Neuronal stem cell (in vitro differentiated cells): ENCODE results near the gene SLCO2A1.

Experiments used
- DNase-seq: peaks from one replicate; pipeline ENCODE4 v3.0.0-alpha.2; 2013; ENCODE audit warnings: low spot score
- H2AFZ ChIP-seq: one replicate; pipeline ENCODE4 v1.6.1; 2013; ENCODE audit warnings: mild to moderate bottlenecking, low read length, inconsistent platforms
- H2AK5ac ChIP-seq: 2 replicates; pipeline ENCODE4 v1.6.1; 2013; ENCODE audit warnings: low read depth, mild to moderate bottlenecking, inconsistent platforms, low read length, moderate library complexity, mixed read lengths
- H2BK120ac ChIP-seq: 2 replicates; pipeline ENCODE4 v1.6.1; 2013; ENCODE audit warnings: low read depth, mild to moderate bottlenecking, inconsistent platforms, low read length, moderate library complexity, mixed read lengths
- H2BK12ac ChIP-seq: one replicate; pipeline ENCODE4 v1.6.1; 2013; ENCODE audit warnings: low read length, inconsistent platforms
- H2BK15ac ChIP-seq: 2 replicates; pipeline ENCODE4 v1.6.1; 2013; ENCODE audit warnings: mild to moderate bottlenecking, low read length, inconsistent platforms, mixed read lengths
- H2BK5ac ChIP-seq: one replicate; pipeline ENCODE4 v1.6.1; 2013; ENCODE audit warnings: inconsistent platforms, mild to moderate bottlenecking, low read length, moderate library complexity
- H3K14ac ChIP-seq: one replicate; pipeline ENCODE4 v1.6.1; 2013; ENCODE audit warnings: low read length, inconsistent platforms
- H3K18ac ChIP-seq: 2 replicates; pipeline ENCODE4 v1.6.1; 2013; ENCODE audit warnings: low read length, inconsistent platforms
- H3K23ac ChIP-seq: 2 replicates; pipeline ENCODE4 v1.6.1; 2013; ENCODE audit warnings: low read depth, mild to moderate bottlenecking, mixed read lengths, low read length, inconsistent platforms; ENCODE audit not compliant: poor library complexity
- H3K27ac ChIP-seq: replicated peaks from 3 replicates; pipeline ENCODE4 v1.5.1; 2013; ENCODE audit warnings: low read length, inconsistent platforms
- H3K27me3 ChIP-seq, 3 experiments: 2 replicates each; pipeline ENCODE4 v1.6.1; 2013; ENCODE audit warnings: low read length in 3 of 3, mild to moderate bottlenecking in 2 of 3, inconsistent platforms in 1 of 3, low read depth in 1 of 3, mixed read lengths in 1 of 3, moderate library complexity in 1 of 3; ENCODE audit not compliant: control insufficient read depth in 3 of 3, insufficient read depth in 3 of 3
- H3K36me3 ChIP-seq, 2 donors: replicated peaks in 1 of 2; 2 replicates each; pipeline ENCODE4 v1.6.1; 2013; ENCODE audit warnings: low read length in 2 of 2; ENCODE audit not compliant: control insufficient read depth in 2 of 2, insufficient read depth in 2 of 2
- H3K4ac ChIP-seq: 2 replicates; pipeline ENCODE4 v1.6.1; 2013; ENCODE audit warnings: inconsistent platforms, mild to moderate bottlenecking, low read length, moderate library complexity
- H3K4me1 ChIP-seq, 2 donors: 1 replicate in 1 of 2; 2 replicates in 1 of 2; pipeline ENCODE4 v1.6.1; 2013; ENCODE audit warnings: low read length in 2 of 2, low read depth in 1 of 2; ENCODE audit not compliant: control insufficient read depth in 2 of 2, insufficient read depth in 1 of 2
- H3K4me2 ChIP-seq: one replicate; pipeline ENCODE4 v1.6.1; 2013; ENCODE audit warnings: mild to moderate bottlenecking, low read length, inconsistent platforms; ENCODE audit not compliant: insufficient read depth, poor library complexity, severe bottlenecking
- H3K4me3 ChIP-seq, 2 donors: 2 replicates each; pipeline ENCODE4 v1.5.1; 2013; ENCODE audit warnings: low read length in 2 of 2, mild to moderate bottlenecking in 2 of 2, inconsistent platforms in 1 of 2, moderate library complexity in 1 of 2
- H3K79me1 ChIP-seq: one replicate; pipeline ENCODE4 v1.6.1; 2013; ENCODE audit warnings: low read depth, mild to moderate bottlenecking, inconsistent platforms, low read length, moderate library complexity
- H3K9ac ChIP-seq: one replicate; pipeline ENCODE4 v1.6.1; 2013; ENCODE audit warnings: mild to moderate bottlenecking, low read depth, low read length, inconsistent platforms; ENCODE audit not compliant: poor library complexity
- H3K9me3 ChIP-seq, 2 donors: replicated peaks in 1 of 2; 2 replicates each; pipeline versions ENCODE3 to v1.6.1; 2013; ENCODE audit warnings: low read length in 2 of 2, mild to moderate bottlenecking in 2 of 2, inconsistent platforms in 1 of 2, low read depth in 1 of 2, mixed read lengths in 1 of 2, moderate library complexity in 1 of 2; ENCODE audit not compliant: control insufficient read depth in 2 of 2, insufficient read depth in 1 of 2
- H4K8ac ChIP-seq: one replicate; pipeline ENCODE4 v1.6.1; 2013; ENCODE audit warnings: low read depth, mild to moderate bottlenecking, inconsistent platforms, low read length, moderate library complexity
- H4K91ac ChIP-seq: one replicate; pipeline ENCODE4 v1.6.1; 2013; ENCODE audit warnings: low read length, low read depth, mild to moderate bottlenecking, inconsistent platforms; ENCODE audit not compliant: poor library complexity
- WGBS, 2 donors: extraction: QIAGEN DNeasy Blood & Tissue Kit; methylation state at CpG; one replicate each; pipeline ENCODE4 v1.1.7; 2013; ENCODE audit warnings: missing lambda C conversion rate in 2 of 2, mixed read lengths in 1 of 2; ENCODE audit not compliant: insufficient read length in 2 of 2, insufficient replicate concordance in 1 of 2; ENCODE audit errors: extremely low coverage in 2 of 2; 5-methylcytosine and 5-hydroxymethylcytosine counted together

Gene SLCO2A1

DNA sequence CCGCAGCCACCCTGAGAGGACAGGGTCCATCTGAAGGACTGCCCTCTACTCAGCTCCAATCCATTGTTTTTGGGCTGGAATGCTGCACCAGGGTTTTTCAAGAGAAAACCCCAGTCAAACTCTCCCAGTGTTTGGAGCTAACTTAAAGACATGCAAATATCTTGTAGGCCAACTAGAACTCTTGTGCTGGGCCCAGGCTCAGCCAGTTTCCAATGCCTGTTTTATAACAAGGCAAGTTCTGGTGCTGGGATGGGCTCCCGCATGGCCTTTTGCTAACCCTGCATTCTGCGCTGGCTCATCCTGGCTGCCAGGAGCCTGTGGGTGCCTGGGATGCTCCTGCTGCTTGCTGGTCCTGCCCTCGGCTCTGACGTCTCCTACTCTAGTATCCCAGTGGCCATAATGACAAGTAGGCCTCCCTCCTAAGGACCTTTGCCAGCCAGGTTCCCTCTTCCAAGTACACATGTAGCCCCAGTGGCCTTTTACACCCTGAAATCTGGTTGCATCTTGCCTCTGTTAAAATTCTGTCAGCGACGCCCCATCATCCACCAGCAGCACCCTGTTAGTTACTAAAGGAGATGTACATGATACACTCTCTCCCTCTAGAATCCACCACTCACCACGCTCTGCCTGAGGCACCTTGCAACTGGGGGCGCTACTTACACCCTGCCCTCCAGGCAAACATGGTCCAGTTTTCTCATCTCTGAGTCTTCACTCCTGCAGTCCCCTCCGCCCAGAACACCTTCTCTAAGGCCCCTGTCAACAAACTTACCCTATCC is 103.6 kb downstream of the SLCO2A1 start:
- Histone ChIP-seq H2AFZ (no peak overlapping the region), H3K23ac (no peak overlapping the region), H4K8ac (no peak overlapping the region), H3K9me3 (no peaks in the 10 kb centered on the region), H3K18ac (peak overlapping the region; percentile 15), H3K79me1 (no peaks in the 10 kb centered on the region), H3K4me3 (no peak overlapping the region), H2BK5ac (no peak overlapping the region), H3K4me2 (no peak overlapping the region), H2BK15ac (no peak overlapping the region), H2BK120ac (no peak overlapping the region), H3K27me3 (peaks cover 0 to 45% (median 16%) of the 10 kb centered on the region in 3 experiments), H3K36me3 (no peaks in the 10 kb centered on the region), H3K14ac (no peak overlapping the region), H3K4ac (no peak overlapping the region), H3K9ac (peak overlapping the region; percentile 6), H2BK12ac (no peak overlapping the region), H2AK5ac (no peak overlapping the region), H3K4me1 (peaks cover 0 to 3% of the 10 kb centered on the region in 2 donors), H4K91ac (no peak overlapping the region), H3K27ac (no peak overlapping the region)
- no peak for DNase-seq
- WGBS, 2 donors = no CpG with 5 or more reads among the region's 10 CpGs

DNA sequence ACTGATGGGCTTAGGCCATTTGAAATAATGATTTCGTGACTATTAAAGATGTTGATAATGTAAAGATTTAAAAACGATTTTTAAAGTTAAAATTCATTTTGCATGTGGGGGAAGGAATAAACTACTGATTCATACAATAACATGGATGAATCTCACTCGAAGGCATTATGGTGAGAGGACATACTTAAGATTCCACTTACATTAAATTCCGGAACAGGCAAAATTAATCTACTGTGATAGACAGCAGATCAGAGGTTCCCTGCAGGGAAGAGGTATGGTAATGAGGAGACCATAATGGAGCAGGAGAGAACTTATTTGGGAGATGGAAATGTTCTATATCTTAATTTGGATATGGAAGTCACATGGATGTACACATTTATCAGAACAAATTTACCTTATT is 105.7 kb downstream of the SLCO2A1 start:
- no peak overlapping the region for H3K4ac ChIP-seq
- WGBS, 2 donors = 100% methylated on average over 2 of the region's 4 CpGs; no CpG with 5 or more reads in 1 of the 2 donors
- H2AK5ac ChIP-seq = no peak overlapping the region
- H3K14ac ChIP-seq = no peak overlapping the region
- H4K91ac ChIP-seq = no peak overlapping the region
- H2BK120ac ChIP-seq = no peak overlapping the region
- peaks cover 0 to 36% (median 16%) of the 10 kb centered on the region in 3 experiments for H3K27me3 ChIP-seq
- no peak overlapping the region for H3K18ac ChIP-seq
- H3K36me3 ChIP-seq = no peaks in the 10 kb centered on the region
- H3K4me1 ChIP-seq = peaks cover 0 to 3% of the 10 kb centered on the region in 2 donors
- DNase-seq = no peak
- no peak overlapping the region for H2BK15ac ChIP-seq
- H2BK12ac ChIP-seq = no peak overlapping the region
- H3K4me3 ChIP-seq = no peak overlapping the region
- H3K9me3 ChIP-seq = no peaks in the 10 kb centered on the region
- H3K23ac ChIP-seq = no peak overlapping the region
- no peaks in the 10 kb centered on the region for H3K79me1 ChIP-seq
- H3K27ac ChIP-seq = no peak overlapping the region
- no peak overlapping the region for H2BK5ac ChIP-seq
- no peak overlapping the region for H3K4me2 ChIP-seq
- H4K8ac ChIP-seq = no peak overlapping the region
- no peak overlapping the region for H3K9ac ChIP-seq
- H2AFZ ChIP-seq = no peak overlapping the region

- Histone ChIP-seq H3K14ac (no peak overlapping the region), H3K23ac (no peak overlapping the region), H3K79me1 (no peaks in the 10 kb centered on the region), H3K4me3 (no peak overlapping the region), H2BK120ac (no peak overlapping the region), H3K27me3 (peaks cover 0 to 14% (median 3%) of the 10 kb centered on the region in 3 experiments), H3K18ac (no peak overlapping the region), H4K8ac (no peak overlapping the region), H3K27ac (no peak overlapping the region), H3K9ac (no peak overlapping the region), H2BK12ac (no peak overlapping the region), H3K4me2 (no peak overlapping the region), H3K4ac (no peak overlapping the region), H2BK5ac (no peak overlapping the region), H2BK15ac (no peak overlapping the region), H2AFZ (no peak overlapping the region), H2AK5ac (no peak overlapping the region), H3K36me3 (no peaks in the 10 kb centered on the region), H3K4me1 (no peaks in the 10 kb centered on the region), H3K9me3 (no peaks in the 10 kb centered on the region), H4K91ac (no peak overlapping the region)
- no CpG with 5 or more reads among the region's 1 CpG for WGBS, 2 donors
- DNase-seq = no peak
Measured at GRCh38 chr3:133921592-133921991, 108.1 kb downstream of the SLCO2A1 start.

DNA sequence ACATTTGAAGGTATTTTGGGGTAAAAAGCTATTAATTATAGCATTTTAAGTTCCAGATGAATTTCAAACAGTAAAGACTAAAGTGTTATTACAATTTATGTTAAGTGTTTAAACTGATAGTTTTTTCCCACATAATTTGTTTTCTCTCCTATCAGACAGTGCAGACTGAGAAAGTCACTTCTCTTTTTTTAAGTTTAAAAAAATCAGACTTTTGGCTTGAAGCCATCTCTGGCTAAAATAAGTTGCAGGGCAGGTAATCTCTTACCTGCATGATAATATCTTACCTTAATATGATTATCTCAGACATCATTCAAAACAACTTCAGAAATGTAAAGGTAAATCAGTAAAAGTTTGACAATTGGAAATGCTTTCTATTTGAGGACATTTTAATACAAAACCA is 112.6 kb downstream of the SLCO2A1 start:
- Histone ChIP-seq H2BK120ac (no peak overlapping the region), H3K4ac (no peak overlapping the region), H2AFZ (no peak overlapping the region), H4K8ac (no peak overlapping the region), H3K9ac (no peak overlapping the region), H3K18ac (no peak overlapping the region), H3K9me3 (no peaks in the 10 kb centered on the region), H3K27ac (no peak overlapping the region), H2AK5ac (no peak overlapping the region), H3K23ac (no peak overlapping the region), H4K91ac (no peak overlapping the region), H3K4me1 (peaks cover 0 to 5% of the 10 kb centered on the region in 2 donors), H2BK5ac (no peak overlapping the region), H3K27me3 (peaks cover 0 to 18% (median 0%) of the 10 kb centered on the region in 3 experiments), H3K4me2 (no peak overlapping the region), H3K14ac (no peak overlapping the region), H2BK15ac (no peak overlapping the region), H3K36me3 (no peaks in the 10 kb centered on the region), H3K4me3 (no peak overlapping the region), H2BK12ac (no peak overlapping the region), H3K79me1 (no peaks in the 10 kb centered on the region)
- DNase-seq = no peak
